B cell (primary cell): ENCODE results near the gene ZNF329. TPM values are rescaled to one million over a fixed set of nuclear protein-coding genes. Genes with fewer than 3 reads are reported as not detected.

ENCODE experiments used
- ATAC-seq: fragments of 200-7000 bp; cut with Tn5 transposase; one replicate; pipeline ENCODE4 v1.10.0; 2021; ENCODE audit warnings: low read depth, mild to moderate bottlenecking, moderate number of reproducible peaks, moderate library complexity
- CTCF ChIA-PET: fragments of 350-600 bp; sonication (Branson Sonifier 250); formaldehyde crosslinking; loops from one replicate; lab custom pipeline; 2021; ENCODE audit warnings: antibody characterized with exemption, inconsistent platforms; lab: Charles Lee
- POLR2A ChIA-PET: fragments of 350-600 bp; sonication (Branson Sonifier 250); formaldehyde crosslinking; loops from one replicate; lab custom pipeline; 2021; ENCODE audit warnings: antibody characterized with exemption; lab: Charles Lee
- DNase-seq: peaks from one replicate; pipeline ENCODE4 v3.0.0; 2013
- H2AFZ ChIP-seq: 2 replicates; pipeline ENCODE4 v1.6.1; 2012; ENCODE audit warnings: mild to moderate bottlenecking, low read depth, low read length; ENCODE audit not compliant: insufficient read depth, poor library complexity, severe bottlenecking
- H3K27ac ChIP-seq, 2 donors: 1 replicate in 1 of 2; 2 replicates in 1 of 2; pipeline ENCODE4 v1.5.1; 2012 to 2013; ENCODE audit warnings: low read length in 2 of 2, mild to moderate bottlenecking in 2 of 2, moderate library complexity in 1 of 2
- H3K27me3 ChIP-seq, 4 experiments: fragments of 200-600 bp in 1 of 4; sonication (generic) in 1 of 4; replicated peaks in 1 of 4; 1 replicate in 2 of 4; 2 replicates in 2 of 4; pipeline versions ENCODE4 v1.6.1 to v1.7.0; 2013 to 2016; ENCODE audit warnings: low read length in 3 of 4, mild to moderate bottlenecking in 2 of 4, mixed read lengths in 1 of 4, moderate library complexity in 1 of 4; ENCODE audit not compliant: insufficient read depth in 4 of 4, control insufficient read depth in 3 of 4; ENCODE audit errors: control extremely low read depth in 1 of 4
- H3K36me3 ChIP-seq, 2 experiments: replicated peaks in 1 of 2; 1 replicate in 1 of 2; 2 replicates in 1 of 2; pipeline versions ENCODE4 v1.6.1 to v1.7.1; 2013; ENCODE audit warnings: low read length in 1 of 2; ENCODE audit not compliant: insufficient read depth in 2 of 2, control insufficient read depth in 1 of 2; ENCODE audit errors: control extremely low read depth in 1 of 2, extremely low read depth in 1 of 2
- H3K4me1 ChIP-seq, 2 donors: fragments of 200-600 bp in 1 of 2; sonication (generic) in 1 of 2; 1 replicate in 1 of 2; 2 replicates in 1 of 2; pipeline versions ENCODE4 v1.5.1 to v1.6.1; 2013 to 2017; ENCODE audit warnings: low read length in 2 of 2; ENCODE audit not compliant: control insufficient read depth in 2 of 2, insufficient read depth in 2 of 2
- H3K4me2 ChIP-seq: replicated peaks from 2 replicates; pipeline ENCODE3; 2012; ENCODE audit warnings: mild to moderate bottlenecking, low read depth, low read length; ENCODE audit not compliant: poor library complexity, severe bottlenecking
- H3K4me3 ChIP-seq, 5 experiments: fragments of 200-600 bp in 1 of 5; sonication (generic) in 1 of 5; 1 replicate in 3 of 5; 2 replicates in 2 of 5; pipeline versions ENCODE4 v1.5.1 to v1.7.0; 2011 to 2016; ENCODE audit warnings: low read length in 4 of 5, mild to moderate bottlenecking in 4 of 5, low read depth in 2 of 5, control low read depth in 1 of 5, moderate library complexity in 1 of 5; ENCODE audit not compliant: insufficient read depth in 1 of 5; ENCODE audit errors: control extremely low read depth in 1 of 5, extremely low read depth in 1 of 5
- H3K79me2 ChIP-seq: fragments of 200-600 bp; sonication (generic); one replicate; pipeline ENCODE4 v1.6.0; 2016; ENCODE audit warnings: low read length; ENCODE audit not compliant: control insufficient read depth, insufficient read depth
- H3K9ac ChIP-seq: fragments of 200-600 bp; sonication (generic); 2 replicates; pipeline ENCODE4 v1.6.1; 2017; ENCODE audit warnings: mild to moderate bottlenecking, low read length, moderate library complexity
- H3K9me3 ChIP-seq, 3 donors: one replicate each; pipeline versions ENCODE4 v1.6.1 to v1.7.1; 2013; ENCODE audit warnings: low read length in 2 of 3; ENCODE audit not compliant: control insufficient read depth in 2 of 3, insufficient read depth in 1 of 3; ENCODE audit errors: control extremely low read depth in 1 of 3
- H4K20me1 ChIP-seq: 2 replicates; pipeline ENCODE4 v1.6.0; 2012; ENCODE audit warnings: mild to moderate bottlenecking, low read length; ENCODE audit not compliant: insufficient read depth, control insufficient read depth, poor library complexity, severe bottlenecking
- H3K27ac Mint-ChIP-seq: one replicate; pipeline ENCODE4 v1.8.0; 2021; ENCODE audit warnings: mixed read lengths
- H3K27me3 Mint-ChIP-seq: one replicate; pipeline ENCODE4 v1.8.0; 2021; ENCODE audit warnings: mixed read lengths
- H3K4me1 Mint-ChIP-seq: one replicate; pipeline ENCODE4 v1.8.0; 2021; ENCODE audit warnings: mixed read lengths
- H3K4me3 Mint-ChIP-seq: one replicate; pipeline ENCODE4 v1.8.0; 2021; ENCODE audit warnings: mixed read lengths
- H3K9me3 Mint-ChIP-seq: one replicate; pipeline ENCODE4 v1.8.0; 2022; ENCODE audit warnings: mixed read lengths; ENCODE audit not compliant: insufficient read depth
- EZH2 ChIP-seq: IDR thresholded peaks from 2 replicates; pipeline ENCODE4 v1.6.1; 2012; ENCODE audit warnings: borderline replicate concordance, low read depth, mild to moderate bottlenecking, moderate library complexity, low read length; ENCODE audit not compliant: insufficient read depth, poor library complexity, severe bottlenecking
- WGBS: methylation state at CpG from one replicate; pipeline ENCODE4 v1.1.5; 2013; ENCODE audit warnings: missing lambda C conversion rate; ENCODE audit not compliant: insufficient coverage; 5-methylcytosine and 5-hydroxymethylcytosine counted together
- intact Hi-C: fragments of 100-400 bp; cut with micrococcal nuclease; formaldehyde crosslinking; loops from one replicate; pipeline ENCODE4 v1.10.0; 2022
- polyA plus RNA-seq: library from polyadenylated mRNA; depleted of rRNA; stranded (reverse); fragments of >200 nt; gene quantifications from 2 replicates; pipeline ENCODE4 v1.2.3, GENCODE V29; 2012
- total RNA-seq, 2 donors: library from RNA; stranded (reverse); fragments of 120-200 nt in 1 of 2; gene quantifications; 1 replicate in 1 of 2; 2 replicates in 1 of 2; pipeline versions ENCODE4 v1.2.3 to v1.2.4, GENCODE V29; 2013 to 2022
- TF ChIP-seq, protein P1 (sequence below): fragments of 200-600 bp; IDR thresholded peaks from one replicate; pipeline ENCODE4 v1.8.0; 2022; ENCODE audit warnings: antibody characterized with exemption, mild to moderate bottlenecking

Gene ZNF329
- total and polyA plus RNA-seq, 2 donors (not counting 1 experiment from before 2014, with no cell fraction given), result 5.4 to 12.5 TPM

DNA sequence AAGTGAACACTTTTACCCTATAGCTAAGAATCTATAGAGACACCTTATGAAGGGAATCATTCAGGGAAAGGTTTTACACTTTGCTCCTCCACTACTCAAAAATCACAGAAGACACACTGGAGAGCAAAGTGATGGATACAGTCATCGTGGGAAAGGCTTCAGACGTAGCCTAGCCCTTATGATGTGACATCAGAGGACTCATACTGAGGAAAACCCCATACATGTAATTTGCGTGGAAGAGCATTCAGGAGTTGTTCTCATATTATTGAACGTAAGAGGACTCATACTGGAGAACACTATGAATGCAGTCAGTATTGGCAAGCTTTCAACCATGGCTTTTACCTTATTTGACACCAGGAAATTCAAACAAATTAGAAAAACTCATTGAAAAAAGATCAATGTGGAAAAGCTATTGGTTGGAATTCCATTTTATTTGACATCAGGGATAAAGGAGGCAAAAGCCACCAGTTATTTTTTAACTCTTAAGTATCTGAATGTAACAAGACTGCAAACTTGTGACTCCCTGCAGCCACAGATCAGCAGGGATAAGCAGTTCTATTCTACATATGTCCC, 16.2 kb upstream of the ZNF329 start:
- Histone ChIP-seq H3K4me3 (no peak overlapping the region), H3K9ac (no peak overlapping the region), H2AFZ (no peak overlapping the region), H3K4me2 (no peak overlapping the region), H3K36me3 (no peaks in the 10 kb centered on the region), H3K27me3 (no peaks in the 10 kb centered on the region), H3K27ac (no peak overlapping the region), H3K79me2 (no peaks in the 10 kb centered on the region), H3K9me3 (peaks cover 9 to 77% (median 55%) of the 10 kb centered on the region in 3 donors), H4K20me1 (no peaks in the 10 kb centered on the region), H3K4me1 (no peaks in the 10 kb centered on the region)
- DNase-seq (no peak), ATAC-seq (no peak)
- no CpG with 5 or more reads among the region's 4 CpGs for WGBS
- intact Hi-C loops, result no loop called here
- Mint-ChIP-seq H3K27ac (no peak overlapping the region), H3K4me3 (no peak overlapping the region), H3K4me1 (no peaks in the 10 kb centered on the region), H3K27me3 (no peaks in the 10 kb centered on the region), H3K9me3 (peaks cover 27% of the 10 kb centered on the region)
- TF ChIP-seq, protein P1, sequence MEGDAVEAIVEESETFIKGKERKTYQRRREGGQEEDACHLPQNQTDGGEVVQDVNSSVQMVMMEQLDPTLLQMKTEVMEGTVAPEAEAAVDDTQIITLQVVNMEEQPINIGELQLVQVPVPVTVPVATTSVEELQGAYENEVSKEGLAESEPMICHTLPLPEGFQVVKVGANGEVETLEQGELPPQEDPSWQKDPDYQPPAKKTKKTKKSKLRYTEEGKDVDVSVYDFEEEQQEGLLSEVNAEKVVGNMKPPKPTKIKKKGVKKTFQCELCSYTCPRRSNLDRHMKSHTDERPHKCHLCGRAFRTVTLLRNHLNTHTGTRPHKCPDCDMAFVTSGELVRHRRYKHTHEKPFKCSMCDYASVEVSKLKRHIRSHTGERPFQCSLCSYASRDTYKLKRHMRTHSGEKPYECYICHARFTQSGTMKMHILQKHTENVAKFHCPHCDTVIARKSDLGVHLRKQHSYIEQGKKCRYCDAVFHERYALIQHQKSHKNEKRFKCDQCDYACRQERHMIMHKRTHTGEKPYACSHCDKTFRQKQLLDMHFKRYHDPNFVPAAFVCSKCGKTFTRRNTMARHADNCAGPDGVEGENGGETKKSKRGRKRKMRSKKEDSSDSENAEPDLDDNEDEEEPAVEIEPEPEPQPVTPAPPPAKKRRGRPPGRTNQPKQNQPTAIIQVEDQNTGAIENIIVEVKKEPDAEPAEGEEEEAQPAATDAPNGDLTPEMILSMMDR, result no peak
- no peak for TF ChIP-seq EZH2
- ChIA-PET CTCF (no interaction called here), POLR2A (no interaction called here)

DNA sequence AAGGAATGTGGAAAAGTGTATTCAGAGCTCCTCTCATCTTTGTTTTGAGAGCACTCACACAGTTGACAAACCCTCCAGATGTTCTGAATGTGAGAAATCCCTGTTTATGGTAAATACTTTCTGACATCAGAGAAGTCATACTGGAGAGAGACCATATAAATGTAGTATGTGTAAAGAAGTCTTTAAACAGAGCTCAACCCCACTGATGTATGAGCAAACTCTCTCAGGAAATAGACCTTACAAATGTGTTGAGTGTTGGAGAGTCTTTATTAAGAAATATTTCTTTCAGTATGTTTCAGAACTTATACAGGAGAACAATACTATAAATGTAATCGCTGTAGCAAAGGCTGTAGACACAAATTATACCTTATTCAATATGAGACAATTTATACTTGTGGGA, 15.7 kb upstream of the ZNF329 start:
- TF ChIP-seq EZH2, result no peak
- TF ChIP-seq, protein P1, result no peak
- no peaks in the 10 kb centered on the region for H3K36me3 ChIP-seq
- H2AFZ ChIP-seq, result no peak overlapping the region
- no peak for ATAC-seq
- Mint-ChIP-seq H3K27me3 (no peaks in the 10 kb centered on the region), H3K4me1 (no peaks in the 10 kb centered on the region), H3K4me3 (no peak overlapping the region), H3K27ac (no peak overlapping the region), H3K9me3 (peaks cover 28% of the 10 kb centered on the region)
- CTCF ChIA-PET, result no interaction called here
- no peaks in the 10 kb centered on the region for H4K20me1 ChIP-seq
- no peak overlapping the region for H3K9ac ChIP-seq
- no peak overlapping the region for H3K4me2 ChIP-seq
- H3K4me1 ChIP-seq, result no peaks in the 10 kb centered on the region
- intact Hi-C loops, result no loop called here
- H3K27ac ChIP-seq, result no peak overlapping the region
- H3K4me3 ChIP-seq, result no peak overlapping the region
- POLR2A ChIA-PET, result no interaction called here
- peaks cover 9 to 72% (median 56%) of the 10 kb centered on the region in 3 donors for H3K9me3 ChIP-seq
- H3K27me3 ChIP-seq, result no peaks in the 10 kb centered on the region
- no peak for DNase-seq
- no peaks in the 10 kb centered on the region for H3K79me2 ChIP-seq
- WGBS, result no CpG with 5 or more reads among the region's 1 CpG
